ENCODE data around the gene EBF3. TPM values are rescaled to one million over a fixed set of nuclear protein-coding genes. Genes with fewer than 3 reads are reported as not detected.

The EBF3 gene
- total RNA-seq, result not detected

- H3K4me3 Mint-ChIP-seq, result peak within 1 kb of the TSS; percentile 63
- peaks cover 15% of the 10 kb centered on the region for H3K4me1 Mint-ChIP-seq (ENCODE audit: low read depth)
- intact Hi-C loops (cut with micrococcal nuclease), result loop anchor here (5.0 to 10.0 kb wide), 3 partner anchors 89 to 927 kb away; partner anchors contain the start of gene C10orf143
Observed at GRCh38 chr10:129963641-129964501, at the start of gene EBF3. TSS of gene EBF3 (minus strand) at chr10:129964274. CDS start at chr10:129963768, 506 bp downstream.

GRCh38 chr10:130013335-130014262, 49.5 kb upstream of the EBF3 start:
- DNase-seq, result no peak
- H3K4me1 Mint-ChIP-seq (ENCODE audit: low read depth), result peaks cover 2% of the 10 kb centered on the region
- no peak overlapping the region for H3K27ac Mint-ChIP-seq
- H3K36me3 Mint-ChIP-seq, result no peaks in the 10 kb centered on the region
- ChIA-PET CTCF (no interaction called here), POLR2A (no interaction called here)
- intact Hi-C loops (cut with micrococcal nuclease), result no loop called here
- no peaks in the 10 kb centered on the region for H3K9me3 Mint-ChIP-seq
- H3K4me3 Mint-ChIP-seq, result no peak overlapping the region
- H3K27me3 Mint-ChIP-seq, result peaks cover 2% of the 10 kb centered on the region

More at GRCh38 chr10:129963641-129964501, at the start of gene EBF3:
- Mint-ChIP-seq H3K27me3 (peaks cover 62% of the 10 kb centered on the region), H3K9me3 (no peaks in the 10 kb centered on the region), H3K27ac (no peak within 1 kb of the TSS), H3K36me3 (no peaks in the 10 kb centered on the region)
- ChIA-PET CTCF (no interaction called here), POLR2A (no interaction called here)
- peak; percentile 47 for DNase-seq

DNA sequence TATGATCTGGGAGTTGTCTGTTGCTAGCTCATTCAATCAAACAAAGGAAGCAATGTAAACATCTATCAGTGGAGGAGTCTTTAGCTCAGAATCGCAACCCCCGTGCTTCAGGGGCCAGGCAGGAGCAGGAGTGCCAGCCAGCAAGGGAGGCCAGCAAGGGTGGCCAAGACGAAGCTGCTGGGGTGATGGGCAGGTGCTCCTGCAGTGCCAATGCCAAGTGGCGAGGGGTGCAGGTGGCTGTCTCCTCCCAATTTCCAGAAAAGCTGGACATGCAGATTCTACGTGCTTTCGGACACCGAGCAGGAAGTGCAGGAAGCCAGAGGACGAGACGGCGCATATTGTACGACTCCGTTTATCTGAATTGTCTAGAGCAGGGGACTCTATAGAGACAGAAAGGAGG, 48.1 kb upstream of the EBF3 start:
- no peaks in the 10 kb centered on the region for H3K9me3 Mint-ChIP-seq
- ChIA-PET CTCF (no interaction called here), POLR2A (no interaction called here)
- no peak overlapping the region for H3K4me3 Mint-ChIP-seq
- intact Hi-C loops (cut with micrococcal nuclease), result no loop called here
- no peak for DNase-seq
- H3K27ac Mint-ChIP-seq, result no peak overlapping the region
- no peaks in the 10 kb centered on the region for H3K4me1 Mint-ChIP-seq (ENCODE audit: low read depth)
- peaks cover 6% of the 10 kb centered on the region for H3K27me3 Mint-ChIP-seq
- no peaks in the 10 kb centered on the region for H3K36me3 Mint-ChIP-seq

DNA sequence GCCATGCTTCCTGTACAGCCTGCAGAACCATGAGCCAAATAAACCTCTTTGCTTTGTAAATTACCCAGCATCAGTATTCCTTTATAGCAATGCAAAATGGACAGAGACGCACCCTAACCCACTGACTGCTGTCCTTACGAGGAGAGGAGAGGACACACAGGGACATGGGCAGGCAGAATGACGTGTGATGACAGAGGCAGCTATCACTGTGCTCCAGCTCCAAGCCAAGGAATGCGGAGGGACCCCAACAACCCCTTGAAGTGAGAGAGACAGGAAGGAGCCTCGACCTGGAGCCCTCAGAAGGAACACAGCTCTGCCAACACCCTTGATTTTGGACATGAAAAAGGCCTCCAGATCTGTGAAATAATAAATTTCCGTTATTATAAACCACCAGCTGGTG, 46.6 kb upstream of the EBF3 start:
- H3K27me3 Mint-ChIP-seq, result peaks cover 6% of the 10 kb centered on the region
- intact Hi-C loops (cut with micrococcal nuclease), result no loop called here
- H3K4me1 Mint-ChIP-seq (ENCODE audit: low read depth), result no peaks in the 10 kb centered on the region
- POLR2A ChIA-PET, result no interaction called here
- H3K4me3 Mint-ChIP-seq, result no peak overlapping the region
- no peaks in the 10 kb centered on the region for H3K36me3 Mint-ChIP-seq
- CTCF ChIA-PET, result no interaction called here
- no peaks in the 10 kb centered on the region for H3K9me3 Mint-ChIP-seq
- no peak for DNase-seq
- no peak overlapping the region for H3K27ac Mint-ChIP-seq

- no peaks in the 10 kb centered on the region for H3K9me3 Mint-ChIP-seq
- no peak overlapping the region for H3K4me3 Mint-ChIP-seq
- H3K36me3 Mint-ChIP-seq, result no peaks in the 10 kb centered on the region
- no peaks in the 10 kb centered on the region for H3K4me1 Mint-ChIP-seq (ENCODE audit: low read depth)
- no peak overlapping the region for H3K27ac Mint-ChIP-seq
- POLR2A ChIA-PET, result no interaction called here
- H3K27me3 Mint-ChIP-seq, result peaks cover 13% of the 10 kb centered on the region
- no peak for DNase-seq
- CTCF ChIA-PET, result no interaction called here
- intact Hi-C loops (cut with micrococcal nuclease), result no loop called here
Observed at GRCh38 chr10:130009228-130009627, 45.2 kb upstream of the EBF3 start.

GRCh38 chr10:130003787-130004613, 39.9 kb upstream of the EBF3 start:
- ChIA-PET CTCF (interaction anchor here (0.6 kb wide), 1 partner anchor 105 kb away, joined by 4 read pairs; no protein-coding TSS in a partner anchor), POLR2A (no interaction called here)
- intact Hi-C loops (cut with micrococcal nuclease), result no loop called here
- H3K4me3 Mint-ChIP-seq, result no peak overlapping the region
- H3K9me3 Mint-ChIP-seq, result no peaks in the 10 kb centered on the region
- no peak for DNase-seq
- no peaks in the 10 kb centered on the region for H3K36me3 Mint-ChIP-seq
- no peak overlapping the region for H3K27ac Mint-ChIP-seq
- peaks cover 17% of the 10 kb centered on the region for H3K27me3 Mint-ChIP-seq
- no peaks in the 10 kb centered on the region for H3K4me1 Mint-ChIP-seq (ENCODE audit: low read depth)

DNA sequence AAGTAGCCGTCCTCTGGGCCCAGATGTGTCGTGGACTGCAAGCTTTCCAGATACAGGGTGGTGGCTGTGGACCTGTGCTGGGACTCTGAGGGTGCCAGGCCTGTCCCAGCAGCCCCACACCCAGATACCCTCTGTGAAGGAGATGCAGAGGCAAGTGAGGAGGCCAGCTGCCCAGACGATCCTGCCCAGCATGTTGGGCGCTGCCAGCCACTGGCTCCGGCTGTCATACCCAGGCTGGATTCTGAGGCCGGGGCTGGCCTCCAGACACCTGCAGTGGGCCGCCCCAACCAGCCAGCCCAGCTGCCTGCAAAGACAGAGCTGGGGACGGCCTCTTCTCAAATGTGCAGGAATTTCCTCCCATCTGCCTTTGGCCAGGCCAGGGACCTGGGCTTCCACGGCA, 39.1 kb upstream of the EBF3 start:
- no peaks in the 10 kb centered on the region for H3K9me3 Mint-ChIP-seq
- ChIA-PET CTCF (no interaction called here), POLR2A (no interaction called here)
- H3K36me3 Mint-ChIP-seq, result no peaks in the 10 kb centered on the region
- peaks cover 20% of the 10 kb centered on the region for H3K27me3 Mint-ChIP-seq
- intact Hi-C loops (cut with micrococcal nuclease), result no loop called here
- DNase-seq, result no peak
- no peaks in the 10 kb centered on the region for H3K4me1 Mint-ChIP-seq (ENCODE audit: low read depth)
- H3K27ac Mint-ChIP-seq, result no peak overlapping the region
- no peak overlapping the region for H3K4me3 Mint-ChIP-seq

DNA sequence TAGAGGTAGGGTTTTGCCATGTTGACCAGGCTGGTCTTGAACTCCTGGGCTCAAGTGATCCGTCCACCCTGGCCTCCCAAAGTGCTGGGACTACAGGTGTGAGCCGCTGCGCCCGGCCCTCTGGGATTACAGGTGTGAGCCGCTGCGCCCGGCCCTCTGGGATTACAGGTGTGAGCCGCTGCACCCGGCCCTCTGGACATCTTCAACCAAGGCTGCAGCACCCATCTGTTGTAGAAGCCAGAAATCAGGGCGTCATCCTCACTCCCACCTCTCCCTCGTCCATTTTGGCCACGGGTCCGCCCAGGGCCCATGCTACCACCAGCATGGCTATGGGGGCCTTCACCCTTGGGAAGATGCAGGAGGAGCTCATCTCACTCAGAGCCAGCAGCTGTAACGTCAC, 38.5 kb upstream of the EBF3 start:
- H3K4me1 Mint-ChIP-seq (ENCODE audit: low read depth), result no peaks in the 10 kb centered on the region
- ChIA-PET CTCF (no interaction called here), POLR2A (no interaction called here)
- no peaks in the 10 kb centered on the region for H3K9me3 Mint-ChIP-seq
- H3K4me3 Mint-ChIP-seq, result no peak overlapping the region
- intact Hi-C loops (cut with micrococcal nuclease), result no loop called here
- H3K27ac Mint-ChIP-seq, result no peak overlapping the region
- peaks cover 19% of the 10 kb centered on the region for H3K27me3 Mint-ChIP-seq
- H3K36me3 Mint-ChIP-seq, result no peaks in the 10 kb centered on the region
- DNase-seq, result no peak

GRCh38 chr10:130000918-130001317, 36.8 kb upstream of the EBF3 start:
- H3K4me3 Mint-ChIP-seq, result no peak overlapping the region
- DNase-seq, result no peak
- POLR2A ChIA-PET, result no interaction called here
- CTCF ChIA-PET, result no interaction called here
- intact Hi-C loops (cut with micrococcal nuclease), result no loop called here
- H3K27me3 Mint-ChIP-seq, result peaks cover 19% of the 10 kb centered on the region
- H3K36me3 Mint-ChIP-seq, result no peaks in the 10 kb centered on the region
- H3K9me3 Mint-ChIP-seq, result no peaks in the 10 kb centered on the region
- no peaks in the 10 kb centered on the region for H3K4me1 Mint-ChIP-seq (ENCODE audit: low read depth)
- no peak overlapping the region for H3K27ac Mint-ChIP-seq

DNA sequence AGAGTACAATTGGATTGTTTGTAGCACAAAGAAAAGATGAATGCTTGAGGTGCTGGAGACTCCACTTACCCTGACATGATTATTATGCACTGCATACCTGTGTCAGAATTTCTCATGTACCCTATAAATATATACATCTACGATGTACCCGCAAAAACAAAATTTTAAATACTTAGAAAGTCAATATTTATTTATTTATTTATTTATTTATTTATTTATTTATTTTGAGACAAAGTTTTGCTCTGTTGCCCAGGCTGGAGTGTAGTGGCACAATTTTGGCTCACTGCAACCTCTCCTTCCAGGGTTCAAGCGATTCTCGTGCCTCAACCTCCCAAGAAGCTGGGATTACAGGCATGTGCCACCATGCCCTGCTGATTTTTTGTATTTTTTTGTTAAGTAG, 35.1 kb upstream of the EBF3 start:
- CTCF ChIA-PET, result no interaction called here

DNA sequence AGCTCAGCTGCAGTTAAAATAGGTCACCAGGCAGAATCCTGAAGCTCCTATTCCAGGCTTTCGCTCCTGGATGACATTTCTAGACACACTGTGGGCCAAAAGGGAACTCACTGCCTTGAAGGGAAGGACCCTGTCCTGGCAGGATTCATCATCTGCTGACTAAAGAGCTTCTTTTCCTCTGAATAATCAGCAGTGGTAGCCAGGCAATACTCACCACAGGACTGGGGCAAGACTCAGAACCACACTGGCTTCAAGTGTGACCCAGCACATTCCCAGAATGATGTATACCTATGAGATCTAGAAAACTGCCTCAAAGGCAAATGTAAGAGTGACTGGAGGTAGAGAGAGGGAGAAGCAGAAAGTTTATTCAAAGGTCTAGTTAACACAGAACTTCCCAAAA, 29.5 kb upstream of the EBF3 start:
- H3K9me3 Mint-ChIP-seq, result peaks cover 5% of the 10 kb centered on the region
- H3K4me1 Mint-ChIP-seq (ENCODE audit: low read depth), result no peaks in the 10 kb centered on the region
- H3K4me3 Mint-ChIP-seq, result no peak overlapping the region
- DNase-seq, result no peak
- ChIA-PET POLR2A (no interaction called here), CTCF (no interaction called here)
- peaks cover 32% of the 10 kb centered on the region for H3K27me3 Mint-ChIP-seq
- H3K27ac Mint-ChIP-seq, result no peak overlapping the region
- H3K36me3 Mint-ChIP-seq, result no peaks in the 10 kb centered on the region
- intact Hi-C loops (cut with micrococcal nuclease), result no loop called here

More for the DNA sequence above, 35.1 kb upstream of the EBF3 start:
- no peak for DNase-seq
- Mint-ChIP-seq H3K36me3 (no peaks in the 10 kb centered on the region), H3K27me3 (peaks cover 20% of the 10 kb centered on the region), H3K27ac (no peak overlapping the region), H3K4me3 (no peak overlapping the region), H3K4me1 (ENCODE audit: low read depth) (no peaks in the 10 kb centered on the region), H3K9me3 (no peaks in the 10 kb centered on the region)
- POLR2A ChIA-PET, result no interaction called here
- intact Hi-C loops (cut with micrococcal nuclease), result no loop called here

DNA sequence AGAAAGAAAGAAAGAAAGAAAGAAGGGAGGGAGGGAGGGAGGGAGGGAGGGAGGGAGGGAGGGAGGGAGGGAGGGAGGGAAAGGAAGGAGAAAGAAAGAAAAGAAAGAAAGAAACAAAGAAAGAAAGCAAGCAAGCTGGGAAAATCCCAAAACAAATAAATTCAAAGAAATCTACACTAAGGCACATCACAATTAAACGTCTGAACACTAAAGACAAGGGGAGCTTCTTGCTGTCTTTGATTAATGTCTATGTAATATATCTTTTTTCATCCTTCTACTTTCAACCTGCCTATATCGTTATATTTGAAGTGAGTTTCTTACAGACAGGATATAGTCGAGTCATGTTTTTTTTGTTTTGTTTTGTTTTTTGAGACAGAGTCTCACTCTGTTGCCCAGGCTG, 28.3 kb upstream of the EBF3 start:
- Mint-ChIP-seq H3K27ac (no peak overlapping the region), H3K4me1 (ENCODE audit: low read depth) (no peaks in the 10 kb centered on the region), H3K4me3 (no peak overlapping the region), H3K9me3 (peaks cover 5% of the 10 kb centered on the region), H3K27me3 (peaks cover 36% of the 10 kb centered on the region), H3K36me3 (no peaks in the 10 kb centered on the region)
- no peak for DNase-seq
- intact Hi-C loops (cut with micrococcal nuclease), result no loop called here
- POLR2A ChIA-PET, result no interaction called here
- CTCF ChIA-PET, result no interaction called here
